HL-60 (cell line): ENCODE measurements around the gene ALOX15.

Experiments
- DNase-seq, 2 experiments: peaks; one replicate each; pipeline ENCODE4 v3.0.0-alpha.2; 2010 to 2020; ENCODE audit warnings: low read depth in 1 of 2, low spot score in 1 of 2
- H3K27ac ChIP-seq: fragments of 250-450 bp; sonication (Bioruptor Pico); replicated peaks from 2 replicates; pipeline ENCODE4 v1.5.1; 2020; ENCODE audit warnings: mild to moderate bottlenecking, moderate library complexity
- H3K27me3 ChIP-seq: fragments of 250-450 bp; sonication (Bioruptor Pico); 2 replicates; pipeline ENCODE4 v1.5.1; 2021; ENCODE audit warnings: mild to moderate bottlenecking, moderate library complexity; ENCODE audit not compliant: insufficient read depth, poor library complexity, severe bottlenecking
- H3K4me3 ChIP-seq: replicated peaks from 2 replicates; pipeline ENCODE4 v1.5.1; 2011; ENCODE audit warnings: mild to moderate bottlenecking, control low read depth, low read length; ENCODE audit not compliant: insufficient read depth
- GABPA ChIP-seq: IDR thresholded peaks from 2 replicates; pipeline ENCODE4 v1.6.1; 2012; ENCODE audit warnings: low read depth
- POLR2AphosphoS5 ChIP-seq: IDR thresholded peaks from 2 replicates; pipeline ENCODE4 v1.6.1; 2012; ENCODE audit warnings: low read depth
- SPI1 ChIP-seq: IDR thresholded peaks from 2 replicates; pipeline ENCODE4 v1.6.1; 2012; ENCODE audit warnings: low read depth, mild to moderate bottlenecking, borderline replicate concordance
- TF ChIP-seq, protein P1 (sequence below): IDR thresholded peaks from one replicate; pipeline ENCODE4 v1.5.1; 2011; ENCODE audit warnings: low read length, control low read depth, inconsistent platforms; ENCODE audit not compliant: insufficient read depth
- TF ChIP-seq, protein P2 (sequence below): IDR thresholded peaks from 2 replicates; pipeline ENCODE4 v1.6.1; 2012; ENCODE audit warnings: low read depth; ENCODE audit not compliant: insufficient replicate concordance

Gene ALOX15

DNA sequence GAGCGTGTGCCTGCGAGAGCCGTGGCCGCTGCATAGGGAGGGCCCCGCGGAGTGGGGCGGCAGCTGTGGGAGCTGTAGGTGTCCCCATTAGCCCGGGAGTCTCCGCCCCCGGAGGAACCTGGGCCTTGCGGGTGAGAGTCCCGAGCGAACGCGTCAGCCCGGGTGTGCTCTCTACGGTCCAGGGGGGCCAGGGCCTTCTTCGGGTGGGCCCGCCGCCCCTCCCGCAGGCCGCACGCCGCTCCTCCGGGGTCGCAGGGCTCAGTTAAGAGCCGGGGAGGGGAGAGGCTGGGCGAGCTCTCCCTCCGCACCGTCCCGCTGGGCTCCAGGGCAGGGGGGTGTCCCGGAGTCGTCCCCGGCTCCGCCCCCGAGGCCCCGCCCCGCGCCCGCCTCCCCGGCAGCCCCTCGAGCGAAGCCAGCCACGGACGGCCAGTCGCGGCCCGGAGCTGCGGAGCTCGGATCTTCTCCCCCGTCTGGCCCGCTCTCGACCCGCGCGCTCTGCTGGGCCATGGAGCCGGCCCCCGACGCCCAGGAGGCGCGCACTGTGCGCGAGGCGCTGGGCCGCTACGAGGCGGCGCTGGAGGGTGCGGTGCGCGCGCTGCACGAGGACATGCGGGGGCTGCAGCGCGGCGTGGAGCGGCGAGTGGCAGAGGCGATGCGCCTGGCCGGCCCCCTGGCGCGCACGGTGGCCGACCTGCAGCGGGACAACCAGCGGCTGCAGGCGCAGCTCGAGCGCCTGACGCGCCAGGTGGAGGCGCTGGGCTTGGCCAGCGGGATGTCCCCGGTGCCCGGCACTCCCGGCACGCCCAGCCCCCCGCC lies 57.2 kb downstream of the ALOX15 start, which contains the start of gene SMTNL2:
SMTNL2 (plus strand) TSS at position 429 of the 816 bp plus-strand sequence; CDS start at position 506, 77 bp downstream.
- DNase-seq, result no peak
- Histone ChIP-seq H3K27me3 (peaks cover 7% of the 10 kb centered on the region), H3K27ac (no peak within 1 kb of the TSS), H3K4me3 (no peak within 1 kb of the TSS)
- TF ChIP-seq, protein P1, sequence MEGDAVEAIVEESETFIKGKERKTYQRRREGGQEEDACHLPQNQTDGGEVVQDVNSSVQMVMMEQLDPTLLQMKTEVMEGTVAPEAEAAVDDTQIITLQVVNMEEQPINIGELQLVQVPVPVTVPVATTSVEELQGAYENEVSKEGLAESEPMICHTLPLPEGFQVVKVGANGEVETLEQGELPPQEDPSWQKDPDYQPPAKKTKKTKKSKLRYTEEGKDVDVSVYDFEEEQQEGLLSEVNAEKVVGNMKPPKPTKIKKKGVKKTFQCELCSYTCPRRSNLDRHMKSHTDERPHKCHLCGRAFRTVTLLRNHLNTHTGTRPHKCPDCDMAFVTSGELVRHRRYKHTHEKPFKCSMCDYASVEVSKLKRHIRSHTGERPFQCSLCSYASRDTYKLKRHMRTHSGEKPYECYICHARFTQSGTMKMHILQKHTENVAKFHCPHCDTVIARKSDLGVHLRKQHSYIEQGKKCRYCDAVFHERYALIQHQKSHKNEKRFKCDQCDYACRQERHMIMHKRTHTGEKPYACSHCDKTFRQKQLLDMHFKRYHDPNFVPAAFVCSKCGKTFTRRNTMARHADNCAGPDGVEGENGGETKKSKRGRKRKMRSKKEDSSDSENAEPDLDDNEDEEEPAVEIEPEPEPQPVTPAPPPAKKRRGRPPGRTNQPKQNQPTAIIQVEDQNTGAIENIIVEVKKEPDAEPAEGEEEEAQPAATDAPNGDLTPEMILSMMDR, result no peak
- TF ChIP-seq SPI1 (no peak), POLR2AphosphoS5 (no peak), GABPA (no peak)
- TF ChIP-seq, protein P2, sequence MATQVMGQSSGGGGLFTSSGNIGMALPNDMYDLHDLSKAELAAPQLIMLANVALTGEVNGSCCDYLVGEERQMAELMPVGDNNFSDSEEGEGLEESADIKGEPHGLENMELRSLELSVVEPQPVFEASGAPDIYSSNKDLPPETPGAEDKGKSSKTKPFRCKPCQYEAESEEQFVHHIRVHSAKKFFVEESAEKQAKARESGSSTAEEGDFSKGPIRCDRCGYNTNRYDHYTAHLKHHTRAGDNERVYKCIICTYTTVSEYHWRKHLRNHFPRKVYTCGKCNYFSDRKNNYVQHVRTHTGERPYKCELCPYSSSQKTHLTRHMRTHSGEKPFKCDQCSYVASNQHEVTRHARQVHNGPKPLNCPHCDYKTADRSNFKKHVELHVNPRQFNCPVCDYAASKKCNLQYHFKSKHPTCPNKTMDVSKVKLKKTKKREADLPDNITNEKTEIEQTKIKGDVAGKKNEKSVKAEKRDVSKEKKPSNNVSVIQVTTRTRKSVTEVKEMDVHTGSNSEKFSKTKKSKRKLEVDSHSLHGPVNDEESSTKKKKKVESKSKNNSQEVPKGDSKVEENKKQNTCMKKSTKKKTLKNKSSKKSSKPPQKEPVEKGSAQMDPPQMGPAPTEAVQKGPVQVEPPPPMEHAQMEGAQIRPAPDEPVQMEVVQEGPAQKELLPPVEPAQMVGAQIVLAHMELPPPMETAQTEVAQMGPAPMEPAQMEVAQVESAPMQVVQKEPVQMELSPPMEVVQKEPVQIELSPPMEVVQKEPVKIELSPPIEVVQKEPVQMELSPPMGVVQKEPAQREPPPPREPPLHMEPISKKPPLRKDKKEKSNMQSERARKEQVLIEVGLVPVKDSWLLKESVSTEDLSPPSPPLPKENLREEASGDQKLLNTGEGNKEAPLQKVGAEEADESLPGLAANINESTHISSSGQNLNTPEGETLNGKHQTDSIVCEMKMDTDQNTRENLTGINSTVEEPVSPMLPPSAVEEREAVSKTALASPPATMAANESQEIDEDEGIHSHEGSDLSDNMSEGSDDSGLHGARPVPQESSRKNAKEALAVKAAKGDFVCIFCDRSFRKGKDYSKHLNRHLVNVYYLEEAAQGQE, result no peak

DNA sequence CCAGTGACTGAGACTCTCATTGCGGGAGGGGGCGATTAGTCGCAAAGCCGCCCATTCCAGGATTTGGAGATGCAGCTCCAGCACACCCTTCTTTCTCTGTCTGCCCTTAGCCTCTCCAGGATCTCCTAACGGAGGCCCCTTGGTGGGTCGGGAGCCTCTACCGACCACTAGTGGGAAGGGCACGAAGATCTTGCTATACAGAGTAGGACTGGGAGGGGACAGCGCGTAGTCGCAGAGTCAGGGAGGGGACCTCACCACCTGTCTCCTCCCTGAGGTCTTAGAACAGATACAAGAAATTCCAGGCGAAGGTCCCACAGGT lies 57.7 kb downstream of the ALOX15 start:
- Histone ChIP-seq H3K27me3 (peaks cover 7% of the 10 kb centered on the region), H3K4me3 (no peak overlapping the region), H3K27ac (no peak overlapping the region)
- no peak for DNase-seq
- TF ChIP-seq, protein P2, result no peak
- TF ChIP-seq GABPA, result no peak
- TF ChIP-seq SPI1, result no peak
- no peak for TF ChIP-seq POLR2AphosphoS5
- TF ChIP-seq, protein P1, result no peak

DNA sequence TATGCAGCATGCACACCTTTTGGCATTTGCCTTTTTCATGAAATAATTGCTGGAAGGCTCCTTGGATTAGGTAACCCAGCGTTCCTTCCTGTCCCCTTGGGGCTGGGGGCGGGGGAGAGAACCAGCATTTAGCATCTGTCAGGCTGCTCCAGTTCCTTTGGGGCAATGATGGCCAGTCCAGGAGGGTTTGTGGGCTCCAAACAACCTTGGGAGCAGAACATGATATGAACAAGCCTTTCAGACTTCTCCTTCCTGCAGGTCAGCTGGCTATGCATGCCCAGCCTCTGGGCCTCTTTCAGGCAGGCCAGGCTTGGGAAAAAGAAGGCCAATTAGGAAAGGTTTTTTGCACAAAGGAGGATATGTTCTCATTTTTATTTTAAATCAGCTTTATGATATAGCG lies 58.3 kb downstream of the ALOX15 start:
- no peak overlapping the region for H3K4me3 ChIP-seq
- peaks cover 7% of the 10 kb centered on the region for H3K27me3 ChIP-seq
- H3K27ac ChIP-seq, result no peak overlapping the region
- TF ChIP-seq, protein P2, result no peak
- TF ChIP-seq GABPA (no peak), POLR2AphosphoS5 (no peak), SPI1 (no peak)
- TF ChIP-seq, protein P1, result no peak
- no peak for DNase-seq
